OCI-LY3 (cell line): Measurements from ENCODE around the gene STARD3NL.

Source experiments
- H2AFZ ChIP-seq: fragments of 200-600, 300-600 bp; shearing (Covaris generic); 2 replicates; pipeline ENCODE4 v1.6.0; 2014; ENCODE audit warnings: antibody characterized with exemption, low read depth, low read length
- H3K27ac ChIP-seq: fragments of 200-600, 300-600 bp; sonication (generic); 2 replicates; pipeline ENCODE4 v1.5.1; 2014; ENCODE audit warnings: mild to moderate bottlenecking, low read length, moderate library complexity, mixed read lengths
- H3K27me3 ChIP-seq: fragments of 200-600, 300-600 bp; sonication (generic); 2 replicates; pipeline ENCODE4 v1.6.1; 2014; ENCODE audit warnings: low read depth, low read length, mixed read lengths
- H3K36me3 ChIP-seq: fragments of 200-600, 300-600 bp; sonication (generic); replicated peaks from 2 replicates; pipeline ENCODE3; 2014; ENCODE audit warnings: low read depth, low read length, mixed read lengths
- H3K4me1 ChIP-seq: fragments of 300-600, 200-600 bp; sonication (generic); 2 replicates; pipeline ENCODE4 v1.6.1; 2014; ENCODE audit warnings: low read length, mixed read lengths
- H3K4me2 ChIP-seq: fragments of 200-600, 300-600 bp; sonication (generic); 2 replicates; pipeline ENCODE4 v1.6.1; 2014; ENCODE audit warnings: low read length, mixed read lengths
- H3K4me3 ChIP-seq: fragments of 300-600, 200-600 bp; sonication (generic); 2 replicates; pipeline ENCODE4 v1.5.1; 2014; ENCODE audit warnings: antibody characterized with exemption, mild to moderate bottlenecking, low read length, moderate library complexity
- H3K79me2 ChIP-seq: fragments of 300-600, 200-600 bp; shearing (Covaris generic); 2 replicates; pipeline ENCODE4 v1.6.1; 2014; ENCODE audit warnings: mild to moderate bottlenecking, low read length, mixed read lengths
- H3K9ac ChIP-seq: fragments of 300-600, 200-600 bp; shearing (Covaris generic); 2 replicates; pipeline ENCODE4 v1.6.0; 2014; ENCODE audit warnings: mild to moderate bottlenecking, low read length, moderate library complexity
- H3K9me3 ChIP-seq: fragments of 200-600, 300-600 bp; shearing (Covaris generic); 2 replicates; pipeline ENCODE4 v1.6.1; 2014; ENCODE audit warnings: low read length, mixed read lengths; ENCODE audit not compliant: insufficient read depth
- H4K20me1 ChIP-seq: fragments of 200-600, 300-600 bp; sonication (generic); 2 replicates; pipeline ENCODE4 v1.6.1; 2016; ENCODE audit warnings: low read length, mixed read lengths; ENCODE audit not compliant: insufficient read depth
- EZH2phosphoT487 ChIP-seq: fragments of 200-600 bp; shearing (Covaris generic); IDR thresholded peaks from 2 replicates; pipeline ENCODE4 v1.6.1; 2018; ENCODE audit warnings: antibody characterized with exemption, mixed run types, low read depth
- TF ChIP-seq, protein P1 (sequence below): fragments of 200-600, 300-600 bp; sonication (generic); IDR thresholded peaks from 2 replicates; pipeline ENCODE4 v1.5.1; 2014; ENCODE audit warnings: antibody characterized with exemption, low read length, low read depth

The STARD3NL gene

DNA sequence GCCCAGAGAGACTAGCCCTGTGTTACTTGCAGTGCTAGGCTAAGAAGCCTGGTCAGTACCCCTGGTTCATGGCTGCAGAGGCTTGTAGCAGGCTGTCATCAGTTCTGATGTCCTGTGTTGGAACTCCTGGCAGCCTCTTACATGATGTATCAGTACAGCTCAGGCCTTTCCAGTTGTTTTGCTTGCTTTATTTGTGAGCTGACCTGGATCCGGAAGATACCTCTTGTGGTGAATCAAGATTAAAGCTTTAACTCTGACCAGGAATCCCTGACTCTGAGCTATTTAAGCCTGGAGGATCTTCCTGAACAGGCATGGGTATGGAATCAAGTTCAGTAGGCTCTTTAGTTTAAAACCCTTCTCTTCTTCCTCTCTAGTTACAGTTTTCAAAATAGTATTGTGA lies 4.4 kb downstream of the STARD3NL start:
- Histone ChIP-seq H3K27me3 (no peaks in the 10 kb centered on the region), H2AFZ (no peak overlapping the region), H3K4me3 (no peak overlapping the region), H4K20me1 (peaks cover 4% of the 10 kb centered on the region; the same call in 1 of the 2 replicates), H3K36me3 (no peaks in the 10 kb centered on the region), H3K4me1 (peaks cover 7% of the 10 kb centered on the region), H3K9ac (no peak overlapping the region), H3K4me2 (no peak overlapping the region), H3K9me3 (no peaks in the 10 kb centered on the region), H3K79me2 (peaks cover 15% of the 10 kb centered on the region), H3K27ac (no peak overlapping the region)
- no peak for TF ChIP-seq EZH2phosphoT487
- TF ChIP-seq, protein P1, sequence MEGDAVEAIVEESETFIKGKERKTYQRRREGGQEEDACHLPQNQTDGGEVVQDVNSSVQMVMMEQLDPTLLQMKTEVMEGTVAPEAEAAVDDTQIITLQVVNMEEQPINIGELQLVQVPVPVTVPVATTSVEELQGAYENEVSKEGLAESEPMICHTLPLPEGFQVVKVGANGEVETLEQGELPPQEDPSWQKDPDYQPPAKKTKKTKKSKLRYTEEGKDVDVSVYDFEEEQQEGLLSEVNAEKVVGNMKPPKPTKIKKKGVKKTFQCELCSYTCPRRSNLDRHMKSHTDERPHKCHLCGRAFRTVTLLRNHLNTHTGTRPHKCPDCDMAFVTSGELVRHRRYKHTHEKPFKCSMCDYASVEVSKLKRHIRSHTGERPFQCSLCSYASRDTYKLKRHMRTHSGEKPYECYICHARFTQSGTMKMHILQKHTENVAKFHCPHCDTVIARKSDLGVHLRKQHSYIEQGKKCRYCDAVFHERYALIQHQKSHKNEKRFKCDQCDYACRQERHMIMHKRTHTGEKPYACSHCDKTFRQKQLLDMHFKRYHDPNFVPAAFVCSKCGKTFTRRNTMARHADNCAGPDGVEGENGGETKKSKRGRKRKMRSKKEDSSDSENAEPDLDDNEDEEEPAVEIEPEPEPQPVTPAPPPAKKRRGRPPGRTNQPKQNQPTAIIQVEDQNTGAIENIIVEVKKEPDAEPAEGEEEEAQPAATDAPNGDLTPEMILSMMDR: no peak

DNA sequence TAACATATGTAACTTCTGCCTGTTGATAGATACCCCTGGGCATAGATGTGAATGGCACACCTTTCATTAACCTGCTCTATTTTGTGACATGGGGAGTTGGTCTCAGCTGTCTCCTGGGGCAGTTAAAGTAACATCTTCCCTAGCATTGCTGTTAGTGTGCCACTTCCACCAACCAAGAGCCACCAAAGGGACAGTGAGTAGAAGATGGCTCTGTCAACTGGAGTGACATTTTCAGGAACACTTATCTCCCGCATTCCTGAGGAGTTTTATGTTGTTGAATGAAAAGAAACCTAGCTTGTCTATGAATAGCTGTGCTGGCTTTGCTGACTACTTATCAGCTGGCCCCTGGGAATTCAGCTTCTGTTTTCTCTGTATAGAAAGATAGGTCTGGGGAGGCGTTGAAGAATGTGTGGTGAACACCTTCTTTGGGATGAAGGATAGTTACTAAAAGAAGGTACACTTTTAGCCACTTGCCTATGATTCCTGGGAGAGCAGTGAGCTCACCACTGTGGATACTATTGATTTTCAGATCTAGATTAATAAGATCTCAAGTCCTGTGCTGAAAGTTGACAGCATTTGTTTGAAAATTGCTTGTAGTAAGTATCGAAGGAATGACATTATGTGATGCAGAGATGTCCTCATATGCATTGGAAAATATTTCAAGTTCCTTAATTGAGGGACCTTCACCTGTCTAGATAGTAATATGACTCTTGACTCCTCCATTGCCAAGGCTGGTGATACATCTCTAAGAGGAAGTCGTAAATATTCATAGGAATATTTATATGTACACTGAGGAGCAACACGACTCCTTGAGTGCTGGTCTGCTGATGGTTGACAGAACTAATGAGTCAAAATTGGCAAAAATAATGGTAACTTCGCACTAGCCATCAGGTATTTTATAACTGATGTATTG lies 7.6 kb downstream of the STARD3NL start:
- TF ChIP-seq, protein P1: no peak
- TF ChIP-seq EZH2phosphoT487: no peak
- Histone ChIP-seq H3K4me1 (no peaks in the 10 kb centered on the region), H3K27ac (no peak overlapping the region), H3K4me3 (no peak overlapping the region), H3K9me3 (no peaks in the 10 kb centered on the region), H3K36me3 (no peaks in the 10 kb centered on the region), H3K79me2 (peaks cover 5% of the 10 kb centered on the region; the same call in 1 of the 2 replicates), H4K20me1 (peaks cover 4% of the 10 kb centered on the region; the same call in 1 of the 2 replicates), H3K4me2 (no peak overlapping the region), H2AFZ (no peak overlapping the region), H3K9ac (no peak overlapping the region), H3K27me3 (no peaks in the 10 kb centered on the region)

DNA sequence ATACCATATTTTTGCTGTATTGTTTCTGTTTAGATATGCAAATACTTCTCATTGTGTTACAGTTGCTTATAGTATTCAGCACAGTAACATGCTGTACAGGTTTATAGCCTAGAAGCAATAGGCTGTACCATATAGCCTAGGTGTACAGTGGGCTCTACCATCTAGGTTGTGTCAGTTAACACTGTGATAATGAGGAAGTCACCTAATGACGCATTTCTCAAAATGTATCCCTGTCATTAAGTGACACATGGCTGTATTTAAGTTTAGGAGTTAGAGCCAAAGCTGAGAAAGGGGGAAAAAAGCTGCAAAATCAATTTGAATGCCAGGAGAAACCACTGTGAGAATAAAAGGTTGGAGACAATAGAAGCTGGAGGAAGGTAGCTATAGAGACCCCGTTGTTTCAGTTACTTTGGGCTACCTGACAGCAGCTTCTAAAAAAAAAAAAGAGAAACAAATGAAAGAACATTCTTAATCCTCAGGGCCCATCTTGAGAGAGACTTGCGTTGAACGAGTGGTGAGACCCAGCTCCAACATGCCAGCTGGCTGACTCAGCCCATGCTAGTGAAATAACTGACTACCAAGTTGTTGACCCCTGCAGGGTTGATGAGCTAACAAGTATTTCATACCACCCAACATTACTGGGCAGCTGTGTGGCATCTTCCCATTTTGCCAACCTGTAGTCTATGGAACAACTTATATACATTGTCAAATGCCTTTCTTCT lies 8.7 kb downstream of the STARD3NL start:
- H3K9me3 ChIP-seq: no peaks in the 10 kb centered on the region
- no peaks in the 10 kb centered on the region for H3K36me3 ChIP-seq
- H3K27ac ChIP-seq: no peak overlapping the region
- TF ChIP-seq EZH2phosphoT487: no peak
- TF ChIP-seq, protein P1: no peak
- H4K20me1 ChIP-seq: peaks cover 4% of the 10 kb centered on the region; the same call in 1 of the 2 replicates
- no peak overlapping the region for H3K4me3 ChIP-seq
- no peak overlapping the region for H2AFZ ChIP-seq
- no peaks in the 10 kb centered on the region for H3K4me1 ChIP-seq
- no peak overlapping the region for H3K9ac ChIP-seq
- no peaks in the 10 kb centered on the region for H3K27me3 ChIP-seq
- H3K79me2 ChIP-seq: peaks cover 5% of the 10 kb centered on the region; the same call in 1 of the 2 replicates
- H3K4me2 ChIP-seq: no peak overlapping the region

DNA sequence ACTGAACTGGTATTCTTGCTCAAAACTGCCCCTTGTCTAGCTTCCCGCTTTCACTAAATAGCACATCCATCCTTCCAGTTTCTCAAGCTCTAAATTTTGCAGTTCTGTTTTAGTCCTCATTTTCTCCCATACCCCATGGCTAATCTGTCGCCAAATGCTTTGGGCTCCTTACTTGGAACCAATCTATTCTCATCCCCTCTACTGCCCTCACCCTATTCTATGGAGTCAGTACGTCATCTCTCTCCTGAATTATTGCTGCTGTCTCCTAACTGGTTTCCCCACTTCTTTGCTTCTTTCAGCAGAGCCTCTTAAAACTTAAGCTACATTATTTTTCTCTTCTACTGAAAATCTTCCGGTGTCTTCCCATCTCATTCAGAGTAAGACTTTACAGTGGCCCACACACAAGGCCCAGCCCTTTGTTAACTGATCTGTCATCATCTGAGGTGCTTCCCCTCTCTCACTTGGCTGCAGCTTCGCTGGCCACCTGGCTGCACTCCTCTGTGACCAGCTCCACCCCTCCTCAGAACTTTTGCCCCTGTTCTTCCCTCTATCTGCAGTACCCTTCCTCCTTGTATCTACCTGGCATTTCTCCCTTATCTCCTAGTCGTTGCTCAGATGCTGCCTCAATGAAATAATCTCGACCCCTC lies 9.9 kb downstream of the STARD3NL start:
- no peaks in the 10 kb centered on the region for H3K27me3 ChIP-seq
- no peaks in the 10 kb centered on the region for H3K9me3 ChIP-seq
- H3K36me3 ChIP-seq: no peaks in the 10 kb centered on the region
- H3K9ac ChIP-seq: no peak overlapping the region
- H3K27ac ChIP-seq: no peak overlapping the region
- H3K4me1 ChIP-seq: no peaks in the 10 kb centered on the region
- H3K79me2 ChIP-seq: peaks cover 5% of the 10 kb centered on the region; the same call in 1 of the 2 replicates
- H4K20me1 ChIP-seq: peaks cover 4% of the 10 kb centered on the region; the same call in 1 of the 2 replicates
- no peak for TF ChIP-seq EZH2phosphoT487
- TF ChIP-seq, protein P1: no peak
- H3K4me2 ChIP-seq: no peak overlapping the region
- no peak overlapping the region for H3K4me3 ChIP-seq
- no peak overlapping the region for H2AFZ ChIP-seq
